ENCODE measurements around the gene STK17A.

STK17A gene

DNA sequence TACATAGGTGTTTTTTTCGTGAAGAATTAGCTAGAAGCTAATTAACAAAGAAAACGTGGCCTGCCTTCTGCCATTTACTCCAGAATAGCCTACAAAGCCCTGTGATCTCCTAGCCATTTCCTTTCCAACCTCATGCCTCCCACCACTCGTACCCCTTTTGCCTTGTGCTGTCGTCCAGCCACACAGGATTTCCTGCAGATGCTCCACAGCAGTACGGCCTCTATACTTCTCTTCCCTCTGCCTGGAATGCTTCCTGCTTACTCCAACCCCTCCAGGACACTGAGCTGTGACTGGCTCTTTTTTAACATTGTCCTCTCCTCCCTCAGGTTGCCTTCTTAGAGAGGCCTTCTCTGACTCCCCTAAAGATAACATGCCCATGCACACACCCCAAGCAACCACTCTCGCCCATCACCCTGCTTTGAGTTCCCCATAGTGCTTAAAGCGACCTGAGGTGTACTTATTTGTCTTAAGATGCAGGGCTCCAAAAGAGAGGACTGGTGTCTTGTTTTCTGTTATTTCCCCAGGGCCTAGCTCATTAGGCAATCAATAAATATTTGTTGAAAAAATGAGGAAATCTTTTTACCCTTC is 32.7 kb downstream of the STK17A start:
- H3K9me3 ChIP-seq = no peaks in the 10 kb centered on the region
- H3K36me3 ChIP-seq = peaks cover 0 to 8% (median 0%) of the 10 kb centered on the region in 3 donors
- H3K27me3 ChIP-seq = no peaks in the 10 kb centered on the region
- H3K27ac ChIP-seq = no peak overlapping the region
- peaks cover 0 to 80% (median 43%) of the 10 kb centered on the region in 4 donors for H3K4me1 ChIP-seq
- no peak overlapping the region for H3K4me3 ChIP-seq
- no peak for DNase-seq
- intact Hi-C loops (cut with DNase I; ENCODE audit: low total_unique reads) = no loop called here
- TF ChIP-seq CTCF (IDR thresholded peaks at IDR 0.05) = no peak

DNA sequence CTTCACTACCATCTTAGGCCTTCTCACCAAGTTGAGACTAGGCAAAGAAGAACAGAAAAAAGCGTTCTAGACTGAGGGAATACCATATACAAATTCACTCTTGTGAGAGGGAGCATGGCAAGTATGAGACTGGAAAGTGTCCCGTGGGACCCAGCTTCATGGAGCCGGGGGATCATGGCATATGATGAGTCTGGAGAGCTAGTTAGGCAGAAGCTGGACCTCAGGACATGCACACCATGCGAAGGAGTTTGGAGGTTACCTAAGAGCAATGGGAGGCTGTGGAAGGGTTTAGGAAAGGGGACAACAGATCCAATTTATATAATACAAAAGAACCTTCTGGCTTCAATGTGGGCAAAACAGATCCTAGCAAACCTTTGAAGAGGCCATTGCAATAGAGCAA is 34.1 kb downstream of the STK17A start:
- TF ChIP-seq CTCF (IDR thresholded peaks at IDR 0.05) = no peak
- no peaks in the 10 kb centered on the region for H3K27me3 ChIP-seq
- peaks cover 0 to 75% (median 35%) of the 10 kb centered on the region in 4 donors for H3K4me1 ChIP-seq
- H3K27ac ChIP-seq = peak overlapping the region in 1 of 2 donors; percentile 63
- intact Hi-C loops (cut with DNase I; ENCODE audit: low total_unique reads) = no loop called here
- no peak overlapping the region for H3K4me3 ChIP-seq
- H3K9me3 ChIP-seq = no peaks in the 10 kb centered on the region
- DNase-seq = no peak
- H3K36me3 ChIP-seq = peaks cover 0 to 13% (median 0%) of the 10 kb centered on the region in 3 donors

- intact Hi-C loops (cut with DNase I; ENCODE audit: low total_unique reads) = no loop called here
- Histone ChIP-seq H3K27ac (peak overlapping the region; percentile 40 to 63), H3K36me3 (peaks cover 0 to 13% (median 0%) of the 10 kb centered on the region in 3 donors), H3K27me3 (no peaks in the 10 kb centered on the region), H3K4me3 (no peak overlapping the region), H3K4me1 (peaks cover 0 to 69% (median 26%) of the 10 kb centered on the region in 4 donors), H3K9me3 (no peaks in the 10 kb centered on the region)
- no peak for DNase-seq
- no peak for TF ChIP-seq CTCF (IDR thresholded peaks at IDR 0.05)
Measured at GRCh38 chr7:43618073-43618472, 35.2 kb downstream of the STK17A start.

GRCh38 chr7:43619213-43620012 is 36.5 kb downstream of the STK17A start:
- H3K9me3 ChIP-seq = no peaks in the 10 kb centered on the region
- H3K36me3 ChIP-seq = peaks cover 0 to 15% (median 0%) of the 10 kb centered on the region in 3 donors
- H3K4me3 ChIP-seq = no peak overlapping the region
- intact Hi-C loops (cut with DNase I; ENCODE audit: low total_unique reads) = no loop called here
- peaks cover 0 to 69% (median 22%) of the 10 kb centered on the region in 4 donors for H3K4me1 ChIP-seq
- TF ChIP-seq CTCF (IDR thresholded peaks at IDR 0.05) = no peak
- DNase-seq = no peak
- H3K27ac ChIP-seq = peak overlapping the region in 1 of 2 donors; percentile 40
- H3K27me3 ChIP-seq = no peaks in the 10 kb centered on the region

GRCh38 chr7:43621729-43622448 is 39.0 kb downstream of the STK17A start:
- Histone ChIP-seq H3K36me3 (peaks cover 0 to 13% (median 0%) of the 10 kb centered on the region in 3 donors), H3K27me3 (no peaks in the 10 kb centered on the region), H3K27ac (peak overlapping the region; percentile 4 to 47), H3K4me3 (no peak overlapping the region), H3K9me3 (no peaks in the 10 kb centered on the region), H3K4me1 (peaks cover 0 to 78% (median 37%) of the 10 kb centered on the region in 4 donors)
- no peak for TF ChIP-seq CTCF (IDR thresholded peaks at IDR 0.05)
- DNase-seq = no peak
- intact Hi-C loops (cut with DNase I; ENCODE audit: low total_unique reads) = no loop called here

Data from tibial artery (tissue), 4 donors.